Panc1 (cell line): ENCODE measurements around the gene HOXA10. TPM values are rescaled to one million over a fixed set of nuclear protein-coding genes. Genes with fewer than 3 reads are reported as not detected.

Experiments used
- ATAC-seq: fragments of 200-7000 bp; cut with Tn5 transposase; 2 replicates; pipeline ENCODE4 v1.9.1; 2020; ENCODE audit warnings: mild to moderate bottlenecking, moderate library complexity
- BruUV-seq: library from RNA; stranded (reverse); fragments of 400-500 nt; replicated peaks from 2 replicates; lab custom pipeline; 2021; lab: Mats Ljungman, UMichigan
- CTCF ChIA-PET: fragments of 300-600 bp; sonication (Branson Sonifier 250); formaldehyde crosslinking; loops from one replicate; lab custom pipeline; 2022; ENCODE audit warnings: antibody characterized with exemption; lab: Charles Lee
- POLR2A ChIA-PET: fragments of 300-600 bp; sonication (Branson Sonifier 250); formaldehyde crosslinking; loops from one replicate; lab custom pipeline; 2022; ENCODE audit warnings: antibody characterized with exemption; lab: Charles Lee
- DNase-seq: peaks from one replicate; pipeline ENCODE4 v3.0.0-alpha.2; 2010; ENCODE audit warnings: low read depth, low spot score
- H3K27ac ChIP-seq: 2 replicates; pipeline ENCODE4 v1.5.1; 2011; ENCODE audit warnings: mild to moderate bottlenecking, low read length, inconsistent platforms
- H3K27me3 ChIP-seq: fragments of 200-500 bp; sonication (Bioruptor generic); 2 replicates; pipeline ENCODE4 v1.6.0; 2014; ENCODE audit warnings: low read length, inconsistent platforms; ENCODE audit not compliant: control insufficient read depth, insufficient read depth
- H3K36me3 ChIP-seq: fragments of 200-500 bp; sonication (Bioruptor generic); 2 replicates; pipeline ENCODE4 v1.5.1; 2014; ENCODE audit warnings: inconsistent platforms, mild to moderate bottlenecking, low read length, moderate library complexity; ENCODE audit not compliant: control insufficient read depth, insufficient read depth
- H3K4me1 ChIP-seq: 2 replicates; pipeline ENCODE4 v1.5.1; 2011; ENCODE audit warnings: inconsistent platforms, mild to moderate bottlenecking, low read length, moderate library complexity; ENCODE audit not compliant: control insufficient read depth, insufficient read depth
- H3K4me3 ChIP-seq, 2 experiments: 2 replicates each; pipeline ENCODE4 v1.5.1; 2011 to 2012; ENCODE audit warnings: low read depth in 2 of 2, low read length in 2 of 2, mild to moderate bottlenecking in 2 of 2, inconsistent platforms in 1 of 2, moderate library complexity in 1 of 2
- H3K9me3 ChIP-seq: fragments of 200-500 bp; sonication (Bioruptor generic); 2 replicates; pipeline ENCODE4 v1.5.1; 2014; ENCODE audit warnings: low read depth, mild to moderate bottlenecking, inconsistent platforms, low read length, moderate library complexity; ENCODE audit not compliant: control insufficient read depth, insufficient read depth
- POLR2AphosphoS5 ChIP-seq: IDR thresholded peaks from 2 replicates; pipeline ENCODE4 v1.6.1; 2012; ENCODE audit warnings: mild to moderate bottlenecking, low read depth, low read length, moderate library complexity
- SIN3A ChIP-seq: IDR thresholded peaks from 2 replicates; pipeline ENCODE4 v1.6.1; 2012; ENCODE audit warnings: low read depth, mild to moderate bottlenecking, low read length, moderate library complexity, borderline replicate concordance; ENCODE audit not compliant: insufficient read depth
- TCF7L2 ChIP-seq: IDR thresholded peaks from 2 replicates; pipeline ENCODE4 v1.6.1; 2011; ENCODE audit warnings: mild to moderate bottlenecking, low read depth, low read length, inconsistent platforms
- in situ Hi-C: cut with HindIII; loops from 2 replicates; pipeline ENCODE4 v1.10.0; 2016; ENCODE audit warnings: low sequenced_read_pairs, low pct_unique_long_range_greater_than_20kb
- intact Hi-C: fragments of 100-400 bp; cut with micrococcal nuclease; formaldehyde crosslinking; loops from one replicate; pipeline ENCODE4 v1.10.0; 2022; ENCODE audit not compliant: unreplicated experiment
- total RNA-seq: library from RNA; stranded (reverse); gene quantifications from one replicate; pipeline ENCODE4 v1.2.1, GENCODE V29; 2021; ENCODE audit not compliant: unreplicated experiment
- TF ChIP-seq, protein P1 (sequence below), 2 experiments: IDR thresholded peaks; 2 replicates each; pipeline ENCODE4 v1.6.1; 2011 to 2012; ENCODE audit warnings: low read depth in 2 of 2, control low read depth in 1 of 2, low read length in 1 of 2, mild to moderate bottlenecking in 1 of 2, moderate library complexity in 1 of 2; ENCODE audit not compliant: insufficient read depth in 1 of 2
- TF ChIP-seq, protein P2 (sequence below): fragments of 450-650 bp; IDR thresholded peaks from 2 replicates; pipeline ENCODE4 v1.5.1; 2017; ENCODE audit warnings: mild to moderate bottlenecking

HOXA10 gene
- total RNA-seq, 1 experiment from 2014 or later = 0.41 TPM

DNA sequence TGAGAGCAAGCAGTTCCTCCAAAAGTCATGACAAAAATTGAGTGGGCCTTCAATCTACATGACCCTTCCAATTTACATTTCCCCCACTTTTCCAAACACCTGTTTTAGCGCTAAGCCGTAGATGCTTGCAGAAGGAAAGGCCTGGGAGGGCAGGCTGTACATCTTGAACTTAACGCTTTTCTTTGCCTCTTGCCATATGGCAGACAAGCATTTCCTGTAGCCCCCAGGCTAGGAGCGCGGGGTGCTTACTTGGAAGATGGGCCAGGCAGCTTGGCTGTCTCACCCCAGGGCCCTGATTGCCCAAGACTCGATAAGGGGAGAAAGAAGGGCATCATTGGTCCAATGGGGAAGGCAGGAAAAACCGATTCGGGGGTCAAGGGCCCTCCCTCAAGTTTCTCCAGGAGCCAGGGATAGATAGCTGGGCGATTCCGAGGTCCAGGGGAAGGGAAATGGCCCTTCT lies 1.8 kb downstream of the HOXA10 start:
- H3K9me3 ChIP-seq = no peaks in the 10 kb centered on the region
- no peak overlapping the region for H3K27ac ChIP-seq
- H3K4me3 ChIP-seq = no peak overlapping the region
- no peaks in the 10 kb centered on the region for H3K27me3 ChIP-seq
- intact Hi-C loops = no loop called here
- in situ Hi-C loops = no loop called here
- ATAC-seq = no peak
- no peak for TF ChIP-seq SIN3A
- TF ChIP-seq, protein P1, sequence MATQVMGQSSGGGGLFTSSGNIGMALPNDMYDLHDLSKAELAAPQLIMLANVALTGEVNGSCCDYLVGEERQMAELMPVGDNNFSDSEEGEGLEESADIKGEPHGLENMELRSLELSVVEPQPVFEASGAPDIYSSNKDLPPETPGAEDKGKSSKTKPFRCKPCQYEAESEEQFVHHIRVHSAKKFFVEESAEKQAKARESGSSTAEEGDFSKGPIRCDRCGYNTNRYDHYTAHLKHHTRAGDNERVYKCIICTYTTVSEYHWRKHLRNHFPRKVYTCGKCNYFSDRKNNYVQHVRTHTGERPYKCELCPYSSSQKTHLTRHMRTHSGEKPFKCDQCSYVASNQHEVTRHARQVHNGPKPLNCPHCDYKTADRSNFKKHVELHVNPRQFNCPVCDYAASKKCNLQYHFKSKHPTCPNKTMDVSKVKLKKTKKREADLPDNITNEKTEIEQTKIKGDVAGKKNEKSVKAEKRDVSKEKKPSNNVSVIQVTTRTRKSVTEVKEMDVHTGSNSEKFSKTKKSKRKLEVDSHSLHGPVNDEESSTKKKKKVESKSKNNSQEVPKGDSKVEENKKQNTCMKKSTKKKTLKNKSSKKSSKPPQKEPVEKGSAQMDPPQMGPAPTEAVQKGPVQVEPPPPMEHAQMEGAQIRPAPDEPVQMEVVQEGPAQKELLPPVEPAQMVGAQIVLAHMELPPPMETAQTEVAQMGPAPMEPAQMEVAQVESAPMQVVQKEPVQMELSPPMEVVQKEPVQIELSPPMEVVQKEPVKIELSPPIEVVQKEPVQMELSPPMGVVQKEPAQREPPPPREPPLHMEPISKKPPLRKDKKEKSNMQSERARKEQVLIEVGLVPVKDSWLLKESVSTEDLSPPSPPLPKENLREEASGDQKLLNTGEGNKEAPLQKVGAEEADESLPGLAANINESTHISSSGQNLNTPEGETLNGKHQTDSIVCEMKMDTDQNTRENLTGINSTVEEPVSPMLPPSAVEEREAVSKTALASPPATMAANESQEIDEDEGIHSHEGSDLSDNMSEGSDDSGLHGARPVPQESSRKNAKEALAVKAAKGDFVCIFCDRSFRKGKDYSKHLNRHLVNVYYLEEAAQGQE (IDR thresholded peaks at IDR 0.05; ENCODE audit: insufficient read depth in 1 of 2, low read depth in 2 of 2, low read length in 1 of 2) = no peak
- no peak for TF ChIP-seq TCF7L2
- TF ChIP-seq POLR2AphosphoS5 = no peak
- TF ChIP-seq, protein P2, sequence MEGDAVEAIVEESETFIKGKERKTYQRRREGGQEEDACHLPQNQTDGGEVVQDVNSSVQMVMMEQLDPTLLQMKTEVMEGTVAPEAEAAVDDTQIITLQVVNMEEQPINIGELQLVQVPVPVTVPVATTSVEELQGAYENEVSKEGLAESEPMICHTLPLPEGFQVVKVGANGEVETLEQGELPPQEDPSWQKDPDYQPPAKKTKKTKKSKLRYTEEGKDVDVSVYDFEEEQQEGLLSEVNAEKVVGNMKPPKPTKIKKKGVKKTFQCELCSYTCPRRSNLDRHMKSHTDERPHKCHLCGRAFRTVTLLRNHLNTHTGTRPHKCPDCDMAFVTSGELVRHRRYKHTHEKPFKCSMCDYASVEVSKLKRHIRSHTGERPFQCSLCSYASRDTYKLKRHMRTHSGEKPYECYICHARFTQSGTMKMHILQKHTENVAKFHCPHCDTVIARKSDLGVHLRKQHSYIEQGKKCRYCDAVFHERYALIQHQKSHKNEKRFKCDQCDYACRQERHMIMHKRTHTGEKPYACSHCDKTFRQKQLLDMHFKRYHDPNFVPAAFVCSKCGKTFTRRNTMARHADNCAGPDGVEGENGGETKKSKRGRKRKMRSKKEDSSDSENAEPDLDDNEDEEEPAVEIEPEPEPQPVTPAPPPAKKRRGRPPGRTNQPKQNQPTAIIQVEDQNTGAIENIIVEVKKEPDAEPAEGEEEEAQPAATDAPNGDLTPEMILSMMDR = no peak
- H3K4me1 ChIP-seq = peaks cover 5% of the 10 kb centered on the region; the same call in 1 of the 2 replicates
- BruUV-seq = no TSS peak
- DNase-seq = no peak
- H3K36me3 ChIP-seq = no peaks in the 10 kb centered on the region
- ChIA-PET CTCF (no interaction called here), POLR2A (no interaction called here)

GRCh38 chr7:27171637-27172314 lies 2.3 kb downstream of the HOXA10 start:
- CTCF ChIA-PET = interaction anchor here (0.7 kb wide), 1 partner anchor 8 kb away, joined by 3 read pairs; no protein-coding TSS in a partner anchor
- TF ChIP-seq TCF7L2 = no peak
- TF ChIP-seq SIN3A = no peak
- TF ChIP-seq, protein P2 = no peak
- no peak for TF ChIP-seq POLR2AphosphoS5
- TF ChIP-seq, protein P1 (IDR thresholded peaks at IDR 0.05; ENCODE audit: insufficient read depth in 1 of 2, low read depth in 2 of 2, low read length in 1 of 2) = no peak
- ATAC-seq (no peak), DNase-seq (no peak)
- Histone ChIP-seq H3K4me3 (no peak overlapping the region), H3K4me1 (peaks cover 5% of the 10 kb centered on the region; the same call in 1 of the 2 replicates), H3K36me3 (no peaks in the 10 kb centered on the region), H3K27me3 (no peaks in the 10 kb centered on the region), H3K9me3 (no peaks in the 10 kb centered on the region), H3K27ac (no peak overlapping the region)
- intact Hi-C loops = no loop called here
- in situ Hi-C loops = no loop called here
- no TSS peak for BruUV-seq
- POLR2A ChIA-PET = no interaction called here
